NCI-H128 (cell line): ENCODE measurements around the gene TLN1.

ENCODE experiments used
- DNase-seq: peaks from one replicate; lab custom pipeline; 2025; ENCODE audit not compliant: unreplicated experiment; lab: John Stamatoyannopoulos, UW

The TLN1 gene

GRCh38 chr9:35650341-35651158 is 81.4 kb downstream of the TLN1 start, which contains the start of gene SIT1:
Gene SIT1 (minus strand): TSS chr9:35650931. CDS start chr9:35650853, 78 bp downstream.
- DNase-seq: no peak

- no peak for DNase-seq
These were observed 82.3 kb downstream of the TLN1 start for GRCh38 chr9:35649431-35650340.
